ENCODE measurements around the gene PCED1B.
"Not testable (repeated sequence)": the region's sequence is repeated elsewhere in the genome, so short reads cannot be mapped to it uniquely, and the experiment has no call there.

The PCED1B gene

DNA sequence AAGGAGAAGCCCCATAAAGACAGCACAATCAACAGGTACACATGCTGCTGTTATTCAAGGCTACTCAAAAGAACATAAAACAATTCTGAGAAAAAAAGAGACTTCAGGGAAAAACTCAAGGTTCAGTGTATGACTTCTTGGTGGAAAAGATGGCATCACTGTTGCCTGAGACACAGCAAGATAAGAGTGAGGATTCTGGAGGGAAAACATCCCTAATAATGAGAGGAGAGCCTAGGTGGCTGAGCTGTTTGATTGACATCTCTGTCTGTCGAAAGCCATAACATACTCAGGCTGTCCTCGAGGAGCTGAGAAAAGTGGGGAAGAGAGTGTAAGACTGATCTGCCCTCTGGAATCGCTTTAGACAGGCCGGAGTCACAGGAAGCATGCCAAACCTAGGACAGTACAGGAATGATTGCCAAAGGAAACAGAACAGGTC is 193.8 kb downstream of the PCED1B start:
- DNase-seq (ENCODE audit: low spot score): no peak

DNA sequence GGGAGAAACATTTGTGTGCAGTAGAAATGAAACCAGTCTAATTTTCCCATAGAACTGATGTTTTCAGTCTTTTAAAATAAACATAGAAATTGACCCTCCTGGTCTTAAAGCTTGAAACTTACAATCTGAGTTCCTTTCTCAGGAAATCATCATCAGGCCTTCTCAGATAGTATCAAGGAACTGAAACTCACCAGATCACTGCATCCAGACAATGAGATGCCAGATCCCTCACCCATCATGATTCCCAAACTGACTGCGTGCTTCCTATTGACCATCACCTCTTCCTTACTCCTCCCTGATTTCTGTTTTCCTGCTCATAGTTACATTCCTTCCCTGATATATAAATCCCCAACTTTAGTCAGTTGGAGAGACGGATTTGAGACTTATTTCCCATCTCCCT is 195.3 kb downstream of the PCED1B start:
- DNase-seq (ENCODE audit: low spot score): no peak

DNA sequence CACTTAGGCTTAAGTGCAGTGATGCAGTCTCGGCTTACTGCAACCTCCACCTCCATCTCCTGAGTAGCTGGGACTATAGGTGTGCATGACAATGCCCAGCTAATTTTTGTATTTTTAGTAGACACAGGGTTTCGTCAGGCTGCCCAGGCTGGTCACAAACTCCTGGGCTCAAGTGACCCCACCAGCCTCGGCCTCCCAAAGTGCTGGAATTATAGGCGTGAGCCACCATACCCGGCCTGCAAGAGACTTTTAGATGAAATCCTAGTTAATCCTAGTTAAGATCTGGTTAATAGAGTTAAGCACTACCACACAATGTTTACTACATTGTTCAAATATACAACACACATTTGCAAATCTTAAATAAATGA is 196.8 kb downstream of the PCED1B start:
- no peak for DNase-seq (ENCODE audit: low spot score)

DNA sequence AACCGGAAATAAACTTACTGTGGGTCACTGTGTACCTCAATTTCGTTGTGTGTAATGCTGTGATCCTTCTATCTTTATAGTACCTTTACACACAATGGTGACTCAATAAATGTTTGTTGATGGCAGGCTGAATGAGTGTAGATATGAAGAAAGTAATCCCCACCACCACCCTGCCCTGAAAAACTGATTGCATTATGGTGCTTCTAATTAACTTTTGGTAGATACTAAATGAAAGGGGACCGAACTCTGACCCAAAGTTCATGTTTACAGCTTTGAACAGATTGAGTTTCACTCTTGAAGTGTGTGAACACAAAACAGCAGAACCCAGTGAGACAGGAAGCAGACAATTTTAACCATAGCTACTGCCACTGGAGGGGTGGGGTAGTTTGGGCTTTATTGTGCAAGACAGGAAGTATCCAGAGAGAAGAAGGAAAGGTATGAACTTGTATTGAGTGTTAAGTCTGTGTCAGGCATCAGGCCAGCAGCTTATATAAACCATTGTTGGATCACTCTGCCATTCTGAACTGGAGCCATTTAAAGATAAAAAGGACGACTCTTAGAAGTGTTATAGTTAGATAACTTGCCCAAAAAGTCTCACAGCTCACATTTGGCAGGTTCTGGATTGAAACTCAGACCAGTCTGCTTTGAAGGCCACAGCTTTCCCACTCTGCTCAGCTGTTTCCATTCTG is 197.3 kb downstream of the PCED1B start:
- peak; percentile 48 for DNase-seq (ENCODE audit: low spot score)

DNA sequence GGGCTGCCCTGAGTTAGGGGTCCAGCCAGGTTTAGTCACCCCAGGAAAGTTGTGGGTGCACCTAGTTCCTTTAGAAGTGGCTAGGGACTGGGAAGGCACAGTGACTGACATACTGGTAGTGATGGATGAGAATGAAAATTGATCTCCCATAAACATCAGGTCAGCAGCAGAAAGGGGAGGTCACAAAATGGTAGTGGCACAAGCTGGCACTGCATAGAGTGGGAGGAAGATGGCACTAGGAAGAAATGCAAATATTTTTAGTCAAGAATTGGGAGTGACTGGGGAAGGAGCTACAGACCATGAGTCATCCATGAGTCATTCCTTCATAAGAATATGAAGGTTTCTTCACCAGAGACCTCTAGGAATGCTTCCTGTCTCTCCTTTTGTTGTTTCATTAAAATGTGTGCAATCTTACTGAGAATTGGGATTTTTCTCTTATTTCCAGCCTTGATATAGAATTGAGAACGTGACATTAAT is 198.6 kb downstream of the PCED1B start:
- DNase-seq (ENCODE audit: low spot score): peak; percentile 90

DNA sequence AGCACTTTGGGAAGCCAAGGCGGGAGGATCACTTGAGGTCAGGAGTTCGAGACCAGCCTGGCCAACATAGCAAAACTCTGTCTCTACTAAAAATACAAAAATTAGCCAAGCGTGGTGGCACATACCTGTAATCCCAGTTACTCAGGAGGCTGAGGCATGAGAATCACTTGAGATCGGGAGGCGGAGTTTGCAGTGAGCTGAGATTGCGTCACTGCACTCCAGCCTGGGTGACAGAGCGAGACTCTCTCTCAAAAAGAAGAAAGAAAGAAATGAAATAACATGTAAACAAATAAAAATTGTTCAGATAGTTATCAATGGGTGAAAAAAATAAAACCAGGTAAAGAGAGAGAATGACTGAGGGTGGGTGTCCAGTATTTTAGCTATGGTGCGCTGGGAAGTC is 200.3 kb downstream of the PCED1B start:
- not testable (repeated sequence) for DNase-seq (ENCODE audit: low spot score)

DNA sequence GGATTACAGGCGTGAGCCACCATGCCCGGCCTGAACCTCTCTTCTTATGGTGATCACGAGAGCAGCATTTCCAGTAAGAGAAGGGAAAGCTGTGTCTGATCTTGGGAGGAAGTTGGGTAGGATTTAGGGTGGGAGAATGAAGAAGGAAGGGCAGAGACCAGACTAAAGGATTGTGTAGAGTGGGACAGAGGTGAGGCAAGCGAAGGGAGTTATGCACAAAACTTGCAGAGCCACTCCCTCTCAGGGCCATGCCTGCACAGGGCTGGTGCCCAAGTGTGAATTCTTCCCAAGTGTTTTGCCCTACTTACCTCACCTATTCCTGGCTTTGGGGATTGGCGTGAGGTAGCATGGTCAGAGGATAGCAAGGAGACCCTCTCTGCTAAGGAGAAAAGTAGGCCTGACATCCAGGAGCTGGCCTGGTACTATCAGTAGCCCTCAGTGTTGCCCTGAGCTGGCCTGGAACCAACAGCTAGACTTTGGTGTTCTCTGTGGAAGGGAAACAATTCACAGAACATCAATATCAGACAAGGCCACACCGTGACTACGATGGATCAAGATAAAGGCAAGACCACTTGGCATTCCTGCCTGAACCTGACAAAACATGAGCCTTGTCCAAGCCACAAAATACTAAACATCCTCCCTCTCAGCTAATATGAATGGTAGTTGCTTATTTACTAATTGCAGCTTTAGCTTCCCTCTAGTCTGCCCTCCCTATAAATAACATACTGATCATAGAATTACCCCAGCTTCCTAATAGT is 201.3 kb downstream of the PCED1B start:
- no peak for DNase-seq (ENCODE audit: low spot score)

DNA sequence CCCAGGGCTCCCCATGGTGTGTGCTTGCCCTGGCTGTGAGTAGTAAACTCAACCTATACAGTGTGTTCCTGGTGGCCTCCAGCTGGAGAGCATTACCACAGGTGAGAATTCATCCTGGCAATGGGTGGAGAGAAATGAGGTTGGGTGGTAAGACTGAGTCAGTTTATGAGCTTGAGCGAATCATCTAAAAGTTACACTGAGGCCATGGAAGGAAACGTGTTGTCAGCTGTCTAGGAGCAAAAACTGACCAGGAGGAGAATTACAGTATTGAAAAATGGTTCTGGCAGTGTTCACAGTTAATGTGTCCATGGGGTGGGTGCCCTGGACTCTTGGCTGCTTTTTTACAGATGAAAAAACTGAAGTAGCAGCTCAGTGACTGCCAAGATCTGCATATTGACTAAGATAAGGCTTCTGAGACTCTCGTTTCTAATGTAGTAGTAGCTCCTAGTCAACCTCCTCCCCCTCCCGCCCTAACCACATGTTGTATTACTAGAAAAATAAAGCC is 202.3 kb downstream of the PCED1B start:
- DNase-seq (ENCODE audit: low spot score): no peak

DNA sequence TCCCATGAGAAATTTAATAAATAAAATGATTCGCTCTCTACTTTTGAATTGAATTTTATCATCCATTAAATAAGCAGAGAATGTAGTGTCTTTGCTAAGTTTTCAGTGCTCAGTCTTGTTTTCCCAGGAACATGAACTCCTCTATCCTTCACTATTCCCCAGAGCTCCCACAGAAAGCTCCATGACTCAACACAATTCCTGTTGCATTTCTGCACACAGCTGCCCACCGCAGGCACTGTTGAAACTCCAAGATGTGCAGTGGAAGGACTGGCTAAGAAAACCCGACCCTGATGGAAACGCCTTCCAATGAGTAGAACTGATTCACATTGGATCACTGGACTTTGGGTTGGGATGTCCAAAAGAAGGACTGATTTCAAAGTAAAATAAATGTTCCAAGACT is 202.8 kb downstream of the PCED1B start:
- DNase-seq (ENCODE audit: low spot score): peak; percentile 49

Measured in GM03348 (cell line).